ENCODE results near the gene GOLGA3.

GOLGA3 gene

GRCh38 chr12:132740652-132741051, 88.0 kb downstream of the GOLGA3 start:
- Histone ChIP-seq H3K4me3 (ENCODE audit: low read depth in 1 of 2, low read length in 2 of 2) (no peak overlapping the region), H3K27me3 (ENCODE audit: low read depth, low read length) (no peaks in the 10 kb centered on the region), H3K27ac (ENCODE audit: low read length) (no peak overlapping the region)

GRCh38 chr12:132740313-132740646, 88.4 kb downstream of the GOLGA3 start:
- H3K9me3 ChIP-seq (ENCODE audit: control insufficient read depth in 1 of 2, low read length in 2 of 2): no peaks in the 10 kb centered on the region

More at GRCh38 chr12:132740652-132741051, 88.0 kb downstream of the GOLGA3 start:
- Histone ChIP-seq H3K9me3 (ENCODE audit: control insufficient read depth in 1 of 2, low read length in 2 of 2) (no peaks in the 10 kb centered on the region), H3K36me3 (ENCODE audit: control insufficient read depth in 1 of 2, insufficient read depth in 2 of 2, low read length in 2 of 2) (peaks cover 80 to 91% of the 10 kb centered on the region in 2 donors), H3K4me1 (ENCODE audit: control insufficient read depth in 1 of 2, insufficient read depth in 2 of 2, low read length in 2 of 2) (no peaks in the 10 kb centered on the region)

GRCh38 chr12:132739600-132740312, 88.9 kb downstream of the GOLGA3 start:
- no peak overlapping the region for H3K4me3 ChIP-seq (ENCODE audit: low read depth in 1 of 2, low read length in 2 of 2)
- peaks cover 82 to 92% of the 10 kb centered on the region in 2 donors for H3K36me3 ChIP-seq (ENCODE audit: control insufficient read depth in 1 of 2, insufficient read depth in 2 of 2, low read length in 2 of 2)
- H3K27ac ChIP-seq (ENCODE audit: low read length): no peak overlapping the region
- no peaks in the 10 kb centered on the region for H3K4me1 ChIP-seq (ENCODE audit: control insufficient read depth in 1 of 2, insufficient read depth in 2 of 2, low read length in 2 of 2)
- H3K27me3 ChIP-seq (ENCODE audit: low read depth, low read length): no peaks in the 10 kb centered on the region
- no peaks in the 10 kb centered on the region for H3K9me3 ChIP-seq (ENCODE audit: control insufficient read depth in 1 of 2, low read length in 2 of 2)

More at GRCh38 chr12:132740313-132740646, 88.4 kb downstream of the GOLGA3 start:
- Histone ChIP-seq H3K4me3 (ENCODE audit: low read depth in 1 of 2, low read length in 2 of 2) (no peak overlapping the region), H3K36me3 (ENCODE audit: control insufficient read depth in 1 of 2, insufficient read depth in 2 of 2, low read length in 2 of 2) (peaks cover 80 to 91% of the 10 kb centered on the region in 2 donors), H3K27me3 (ENCODE audit: low read depth, low read length) (no peaks in the 10 kb centered on the region), H3K27ac (ENCODE audit: low read length) (no peak overlapping the region), H3K4me1 (ENCODE audit: control insufficient read depth in 1 of 2, insufficient read depth in 2 of 2, low read length in 2 of 2) (no peaks in the 10 kb centered on the region)

- Histone ChIP-seq H3K9me3 (ENCODE audit: control insufficient read depth in 1 of 2, low read length in 2 of 2) (no peaks in the 10 kb centered on the region), H3K4me1 (ENCODE audit: control insufficient read depth in 1 of 2, insufficient read depth in 2 of 2, low read length in 2 of 2) (no peaks in the 10 kb centered on the region), H3K4me3 (ENCODE audit: low read depth in 1 of 2, low read length in 2 of 2) (no peak overlapping the region), H3K27ac (ENCODE audit: low read length) (no peak overlapping the region), H3K27me3 (ENCODE audit: low read depth, low read length) (no peaks in the 10 kb centered on the region), H3K36me3 (ENCODE audit: control insufficient read depth in 1 of 2, insufficient read depth in 2 of 2, low read length in 2 of 2) (peaks cover 76 to 95% of the 10 kb centered on the region in 2 donors)
Measured at GRCh38 chr12:132736913-132737312, 91.8 kb downstream of the GOLGA3 start.

GRCh38 chr12:132736378-132736777, 92.3 kb downstream of the GOLGA3 start:
- no peaks in the 10 kb centered on the region for H3K9me3 ChIP-seq (ENCODE audit: control insufficient read depth in 1 of 2, low read length in 2 of 2)
- no peak overlapping the region for H3K27ac ChIP-seq (ENCODE audit: low read length)
- H3K4me3 ChIP-seq (ENCODE audit: low read depth in 1 of 2, low read length in 2 of 2): no peak overlapping the region
- no peaks in the 10 kb centered on the region for H3K4me1 ChIP-seq (ENCODE audit: control insufficient read depth in 1 of 2, insufficient read depth in 2 of 2, low read length in 2 of 2)
- H3K27me3 ChIP-seq (ENCODE audit: low read depth, low read length): no peaks in the 10 kb centered on the region
- H3K36me3 ChIP-seq (ENCODE audit: control insufficient read depth in 1 of 2, insufficient read depth in 2 of 2, low read length in 2 of 2): peaks cover 76 to 95% of the 10 kb centered on the region in 2 donors

GRCh38 chr12:132735496-132735895, 93.2 kb downstream of the GOLGA3 start:
- Histone ChIP-seq H3K27me3 (ENCODE audit: low read depth, low read length) (no peaks in the 10 kb centered on the region), H3K4me3 (ENCODE audit: low read depth in 1 of 2, low read length in 2 of 2) (no peak overlapping the region), H3K9me3 (ENCODE audit: control insufficient read depth in 1 of 2, low read length in 2 of 2) (no peaks in the 10 kb centered on the region), H3K4me1 (ENCODE audit: control insufficient read depth in 1 of 2, insufficient read depth in 2 of 2, low read length in 2 of 2) (no peaks in the 10 kb centered on the region), H3K27ac (ENCODE audit: low read length) (no peak overlapping the region), H3K36me3 (ENCODE audit: control insufficient read depth in 1 of 2, insufficient read depth in 2 of 2, low read length in 2 of 2) (peaks cover 75 to 95% of the 10 kb centered on the region in 2 donors)

GRCh38 chr12:132734206-132734605, 94.5 kb downstream of the GOLGA3 start:
- Histone ChIP-seq H3K27ac (ENCODE audit: low read length) (no peak overlapping the region), H3K4me1 (ENCODE audit: control insufficient read depth in 1 of 2, insufficient read depth in 2 of 2, low read length in 2 of 2) (no peaks in the 10 kb centered on the region), H3K36me3 (ENCODE audit: control insufficient read depth in 1 of 2, insufficient read depth in 2 of 2, low read length in 2 of 2) (peaks cover 70 to 92% of the 10 kb centered on the region in 2 donors), H3K9me3 (ENCODE audit: control insufficient read depth in 1 of 2, low read length in 2 of 2) (no peaks in the 10 kb centered on the region), H3K4me3 (ENCODE audit: low read depth in 1 of 2, low read length in 2 of 2) (no peak overlapping the region), H3K27me3 (ENCODE audit: low read depth, low read length) (no peaks in the 10 kb centered on the region)

- no peaks in the 10 kb centered on the region for H3K9me3 ChIP-seq (ENCODE audit: control insufficient read depth in 1 of 2, low read length in 2 of 2)
- no peaks in the 10 kb centered on the region for H3K4me1 ChIP-seq (ENCODE audit: control insufficient read depth in 1 of 2, insufficient read depth in 2 of 2, low read length in 2 of 2)
- H3K36me3 ChIP-seq (ENCODE audit: control insufficient read depth in 1 of 2, insufficient read depth in 2 of 2, low read length in 2 of 2): peaks cover 71 to 94% of the 10 kb centered on the region in 2 donors
- H3K27me3 ChIP-seq (ENCODE audit: low read depth, low read length): no peaks in the 10 kb centered on the region
- H3K4me3 ChIP-seq (ENCODE audit: low read depth in 1 of 2, low read length in 2 of 2): no peak overlapping the region
- H3K27ac ChIP-seq (ENCODE audit: low read length): no peak overlapping the region
Measured at GRCh38 chr12:132731574-132731973, 97.1 kb downstream of the GOLGA3 start.

GRCh38 chr12:132730353-132730752, 98.3 kb downstream of the GOLGA3 start:
- no peak overlapping the region for H3K27ac ChIP-seq (ENCODE audit: low read length)
- H3K4me1 ChIP-seq (ENCODE audit: control insufficient read depth in 1 of 2, insufficient read depth in 2 of 2, low read length in 2 of 2): no peaks in the 10 kb centered on the region
- H3K27me3 ChIP-seq (ENCODE audit: low read depth, low read length): no peaks in the 10 kb centered on the region
- H3K9me3 ChIP-seq (ENCODE audit: control insufficient read depth in 1 of 2, low read length in 2 of 2): no peaks in the 10 kb centered on the region
- H3K4me3 ChIP-seq (ENCODE audit: low read depth in 1 of 2, low read length in 2 of 2): no peak overlapping the region
- peaks cover 72 to 94% of the 10 kb centered on the region in 2 donors for H3K36me3 ChIP-seq (ENCODE audit: control insufficient read depth in 1 of 2, insufficient read depth in 2 of 2, low read length in 2 of 2)

GRCh38 chr12:132729541-132730320, 98.9 kb downstream of the GOLGA3 start:
- no peaks in the 10 kb centered on the region for H3K4me1 ChIP-seq (ENCODE audit: control insufficient read depth in 1 of 2, insufficient read depth in 2 of 2, low read length in 2 of 2)
- no peaks in the 10 kb centered on the region for H3K27me3 ChIP-seq (ENCODE audit: low read depth, low read length)
- peaks cover 70 to 94% of the 10 kb centered on the region in 2 donors for H3K36me3 ChIP-seq (ENCODE audit: control insufficient read depth in 1 of 2, insufficient read depth in 2 of 2, low read length in 2 of 2)
- H3K4me3 ChIP-seq (ENCODE audit: low read depth in 1 of 2, low read length in 2 of 2): no peak overlapping the region
- no peaks in the 10 kb centered on the region for H3K9me3 ChIP-seq (ENCODE audit: control insufficient read depth in 1 of 2, low read length in 2 of 2)
- H3K27ac ChIP-seq (ENCODE audit: low read length): no peak overlapping the region

- no peak overlapping the region for H3K27ac ChIP-seq (ENCODE audit: low read length)
- H3K4me1 ChIP-seq (ENCODE audit: control insufficient read depth in 1 of 2, insufficient read depth in 2 of 2, low read length in 2 of 2): no peaks in the 10 kb centered on the region
- no peaks in the 10 kb centered on the region for H3K9me3 ChIP-seq (ENCODE audit: control insufficient read depth in 1 of 2, low read length in 2 of 2)
- H3K27me3 ChIP-seq (ENCODE audit: low read depth, low read length): no peaks in the 10 kb centered on the region
- H3K36me3 ChIP-seq (ENCODE audit: control insufficient read depth in 1 of 2, insufficient read depth in 2 of 2, low read length in 2 of 2): peaks cover 64 to 94% of the 10 kb centered on the region in 2 donors
- H3K4me3 ChIP-seq (ENCODE audit: low read depth in 1 of 2, low read length in 2 of 2): no peak overlapping the region
Measured at GRCh38 chr12:132728502-132728901, 100.2 kb downstream of the GOLGA3 start.
